BJ (cell line): Measurements from ENCODE around the gene NRP2. TPM values are rescaled to one million over a fixed set of nuclear protein-coding genes. Genes with fewer than 3 reads are reported as not detected.

Experiments
- CTCF ChIA-PET: fragments of 350-600 bp; formaldehyde crosslinking; extraction: SDS; loops from one replicate; lab custom pipeline; 2021; ENCODE audit warnings: antibody characterized with exemption, inconsistent platforms; lab: Yijun Ruan, JAX
- POLR2A ChIA-PET: fragments of 300-600 bp; sonication (Branson Sonifier 250); formaldehyde crosslinking; extraction: SDS; loops from one replicate; lab custom pipeline; 2021; ENCODE audit warnings: antibody characterized with exemption; lab: Charles Lee
- DNase-seq: peaks from one replicate; pipeline ENCODE4 v3.0.0-alpha.2; 2011; ENCODE audit warnings: low read depth
- H3K27me3 ChIP-seq: 2 replicates; pipeline ENCODE4 v1.6.0; 2011; ENCODE audit warnings: low read length; ENCODE audit not compliant: control insufficient read depth, insufficient read depth
- H3K36me3 ChIP-seq: 2 replicates; pipeline ENCODE4 v1.5.1; 2011; ENCODE audit warnings: low read length; ENCODE audit not compliant: control insufficient read depth, insufficient read depth
- H3K4me3 ChIP-seq: 2 replicates; pipeline ENCODE4 v1.5.1; 2011; ENCODE audit warnings: low read depth, mild to moderate bottlenecking, control low read depth, low read length
- CTCF ChIP-seq: IDR thresholded peaks from 2 replicates; pipeline ENCODE4 v1.5.1; 2011; ENCODE audit warnings: low read depth, mild to moderate bottlenecking, control low read depth, inconsistent platforms, low read length, moderate library complexity; ENCODE audit not compliant: insufficient read depth
- polyA plus RNA-seq: library from polyadenylated mRNA; depleted of rRNA; stranded (reverse); fragments of >200 nt; gene quantifications from 2 replicates; pipeline ENCODE4 v1.2.3, GENCODE V29; 2011

Gene NRP2
- polyA plus RNA-seq, 1 experiment, result 19.7 TPM

DNA sequence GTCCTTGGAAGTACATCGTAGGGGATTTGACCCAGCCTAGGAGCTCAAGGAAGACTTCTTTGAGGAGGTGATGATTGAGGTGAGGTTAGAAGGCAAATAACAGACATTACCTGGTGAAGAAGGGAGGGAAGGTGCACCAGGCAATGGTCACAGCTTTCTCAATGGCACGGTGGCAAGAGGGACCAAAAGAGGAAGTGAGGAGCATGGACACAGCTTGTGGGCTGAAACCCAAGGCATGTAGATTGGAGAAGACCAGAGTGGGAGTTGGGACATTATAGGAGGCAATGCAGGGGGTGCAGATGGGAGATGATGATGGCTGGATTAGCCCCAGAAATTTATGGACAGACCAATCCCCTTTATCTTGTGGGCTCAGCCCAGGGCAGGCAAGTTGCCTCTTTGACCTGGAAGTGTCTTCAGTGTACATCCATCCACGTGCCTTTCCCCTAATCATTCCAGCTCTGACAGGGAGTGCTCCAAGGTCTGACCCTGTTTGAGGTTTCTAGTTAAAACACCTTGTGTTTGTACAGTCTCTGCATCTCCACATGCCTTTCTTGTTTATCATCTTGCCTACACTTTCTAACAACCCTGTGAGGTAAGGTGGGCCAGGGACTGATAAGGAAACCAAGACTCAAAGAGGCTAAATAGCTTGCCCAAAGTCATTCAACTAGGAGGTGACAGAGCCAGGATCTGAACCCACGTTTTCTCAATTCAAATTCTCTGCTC is 59.1 kb downstream of the NRP2 start:
- CTCF ChIA-PET, result interaction anchor here (0.9 kb wide), 1 partner anchor 61 kb away, joined by 3 read pairs; no protein-coding TSS in a partner anchor

DNA sequence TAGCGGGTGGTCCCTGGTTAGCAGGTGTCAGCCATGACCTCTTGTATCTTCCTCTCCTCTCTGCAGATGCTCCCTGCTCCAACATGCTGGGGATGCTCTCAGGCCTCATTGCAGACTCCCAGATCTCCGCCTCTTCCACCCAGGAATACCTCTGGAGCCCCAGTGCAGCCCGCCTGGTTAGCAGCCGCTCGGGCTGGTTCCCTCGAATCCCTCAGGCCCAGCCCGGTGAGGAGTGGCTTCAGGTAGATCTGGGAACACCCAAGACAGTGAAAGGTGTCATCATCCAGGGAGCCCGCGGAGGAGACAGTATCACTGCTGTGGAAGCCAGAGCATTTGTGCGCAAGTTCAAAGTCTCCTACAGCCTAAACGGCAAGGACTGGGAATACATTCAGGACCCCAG is 60.8 kb downstream of the NRP2 start:
- no peak overlapping the region for H3K4me3 ChIP-seq
- ChIA-PET POLR2A (no interaction called here), CTCF (interaction anchor here (1.5 kb wide), 1 partner anchor 10 kb away, joined by 5 read pairs; no protein-coding TSS in a partner anchor)
- DNase-seq, result no peak
- H3K27me3 ChIP-seq, result no peaks in the 10 kb centered on the region
- no peaks in the 10 kb centered on the region for H3K36me3 ChIP-seq
- no peak for TF ChIP-seq CTCF

More for the DNA sequence above, 59.1 kb downstream of the NRP2 start:
- Histone ChIP-seq H3K36me3 (no peaks in the 10 kb centered on the region), H3K4me3 (no peak overlapping the region), H3K27me3 (no peaks in the 10 kb centered on the region)
- no peak for TF ChIP-seq CTCF
- POLR2A ChIA-PET, result no interaction called here
- no peak for DNase-seq

DNA sequence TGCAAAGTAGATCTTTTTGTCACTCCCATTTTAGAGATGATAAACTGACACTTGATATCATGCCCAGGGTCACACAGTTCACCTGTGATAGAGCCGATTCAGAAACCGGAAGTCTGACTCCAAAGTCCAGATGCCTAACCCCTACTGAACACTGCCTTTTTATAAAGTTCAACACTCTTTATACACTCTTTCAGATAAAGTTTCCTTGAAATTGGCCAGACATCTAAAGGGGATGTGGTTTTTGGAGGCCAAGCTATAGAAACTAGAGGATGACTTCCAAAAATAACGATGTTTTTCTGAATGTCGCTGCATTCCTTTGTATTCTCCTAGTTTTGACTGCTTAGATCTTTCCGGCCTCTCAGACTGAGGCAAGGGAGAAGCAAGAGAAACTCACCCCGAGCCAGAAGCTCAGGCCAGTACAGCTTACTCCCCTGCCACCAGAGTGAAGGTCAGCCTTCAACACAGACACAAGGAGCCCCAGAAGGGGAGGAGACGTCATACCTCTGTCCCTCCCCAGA is 61.8 kb downstream of the NRP2 start:
- H3K4me3 ChIP-seq, result no peak overlapping the region
- ChIA-PET POLR2A (no interaction called here), CTCF (interaction anchor here (1.0 to 2.9 kb wide), 3 partner anchors 8 to 21 kb away, joined by 4 to 10 read pairs (median 4); no protein-coding TSS in a partner anchor)
- TF ChIP-seq CTCF, result no peak
- no peaks in the 10 kb centered on the region for H3K27me3 ChIP-seq
- H3K36me3 ChIP-seq, result no peaks in the 10 kb centered on the region
- no peak for DNase-seq

DNA sequence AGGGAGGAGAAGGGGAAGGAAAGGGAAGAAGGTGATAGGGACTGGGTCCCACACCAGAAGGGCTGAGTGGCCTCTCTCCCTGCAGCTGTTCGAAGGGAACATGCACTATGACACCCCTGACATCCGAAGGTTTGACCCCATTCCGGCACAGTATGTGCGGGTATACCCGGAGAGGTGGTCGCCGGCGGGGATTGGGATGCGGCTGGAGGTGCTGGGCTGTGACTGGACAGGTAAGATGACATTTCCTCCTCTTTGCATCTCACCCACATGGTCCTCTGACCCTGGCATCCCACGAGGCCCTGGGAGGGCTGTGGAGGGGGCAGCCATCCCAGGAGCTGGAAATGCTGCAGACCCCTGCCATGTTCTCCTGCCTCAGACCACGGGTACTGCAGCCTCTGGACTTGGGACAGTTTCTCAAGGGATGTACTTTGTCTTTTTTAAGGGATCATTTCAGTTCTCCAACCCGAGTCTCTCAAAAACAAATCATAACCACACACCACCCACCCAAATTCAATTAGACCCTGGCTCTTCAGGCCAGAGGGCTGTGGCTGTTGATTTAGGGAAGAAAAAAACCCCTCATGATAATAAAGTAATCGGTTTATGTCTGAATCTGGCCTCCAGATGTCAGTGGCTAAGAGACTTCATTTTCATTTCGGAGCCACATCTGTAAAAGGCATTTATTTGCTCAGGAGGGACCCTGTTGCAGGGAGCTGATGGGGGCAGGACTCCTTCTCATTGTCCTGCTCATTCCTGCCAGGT is 63.5 kb downstream of the NRP2 start:
- DNase-seq, result no peak
- TF ChIP-seq CTCF, result no peak
- ChIA-PET CTCF (interaction anchor here (1.3 to 2.9 kb wide), 3 partner anchors 10 to 25 kb away, joined by 4 to 10 read pairs (median 4); no protein-coding TSS in a partner anchor), POLR2A (interaction anchor here (0.5 kb wide), 1 partner anchor 446 kb away, joined by 5 read pairs; no protein-coding TSS in a partner anchor)
- H3K27me3 ChIP-seq, result no peaks in the 10 kb centered on the region
- no peak overlapping the region for H3K4me3 ChIP-seq
- no peaks in the 10 kb centered on the region for H3K36me3 ChIP-seq

- Histone ChIP-seq H3K4me3 (no peak overlapping the region), H3K27me3 (no peaks in the 10 kb centered on the region), H3K36me3 (no peaks in the 10 kb centered on the region)
- DNase-seq, result no peak
- TF ChIP-seq CTCF, result no peak
- ChIA-PET CTCF (interaction anchor here (1.9 to 2.9 kb wide), 2 partner anchors 11 to 26 kb away, joined by 4 to 10 read pairs; no protein-coding TSS in a partner anchor), POLR2A (interaction anchor here (0.5 kb wide), 1 partner anchor 447 kb away, joined by 5 read pairs; no protein-coding TSS in a partner anchor)
These were observed 64.1 kb downstream of the NRP2 start for GRCh38 chr2:205746420-205746785.
